ENCODE measurements around the gene MAL.

Gene MAL

GRCh38 chr2:95016616-95017015 lies 8.9 kb upstream of the MAL start:
- DNase-seq (ENCODE audit: low read depth) = no peak

DNA sequence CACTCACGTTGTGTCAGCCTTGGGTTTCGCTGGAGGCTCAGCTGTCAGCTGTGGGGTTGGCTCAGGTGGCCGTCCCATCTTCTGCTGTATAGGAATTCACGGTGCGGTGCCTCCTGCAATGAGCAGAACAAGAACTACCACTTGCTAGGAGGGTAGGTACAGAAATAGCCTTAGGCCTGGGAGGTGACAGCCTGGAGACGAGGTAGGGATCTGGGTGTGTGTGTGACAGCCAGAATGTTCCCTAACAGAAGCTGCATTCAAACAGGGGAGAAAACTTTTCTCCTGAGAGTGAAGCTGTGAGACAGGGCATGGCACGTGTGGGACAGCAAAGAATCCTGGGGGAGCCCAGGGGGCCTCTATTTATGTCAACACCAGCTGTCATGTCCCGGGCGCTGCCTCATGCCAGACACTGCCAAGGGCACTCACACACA lies 8.4 kb upstream of the MAL start:
- DNase-seq (ENCODE audit: low read depth) = no peak

DNA sequence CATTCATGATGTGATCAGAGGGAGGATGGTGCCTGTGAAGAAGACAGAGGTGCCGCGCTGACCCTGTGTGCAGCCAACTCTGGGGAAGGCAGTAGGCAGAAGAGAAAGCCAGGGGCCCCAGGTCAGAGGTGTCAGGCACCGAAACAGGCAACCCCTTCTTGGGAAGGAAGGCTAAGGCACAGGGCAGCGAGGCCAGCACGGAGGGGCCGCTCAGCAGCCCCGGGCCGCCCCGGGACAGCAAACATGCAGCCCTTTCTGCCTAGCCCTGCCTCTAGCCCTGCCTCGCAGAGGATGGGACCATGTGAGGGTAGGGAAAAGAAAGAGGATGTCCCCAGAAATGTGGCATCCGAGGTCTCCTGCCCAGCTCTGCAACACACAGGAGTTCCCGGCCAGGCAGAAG lies 7.7 kb upstream of the MAL start:
- no peak for DNase-seq (ENCODE audit: low read depth)

DNA sequence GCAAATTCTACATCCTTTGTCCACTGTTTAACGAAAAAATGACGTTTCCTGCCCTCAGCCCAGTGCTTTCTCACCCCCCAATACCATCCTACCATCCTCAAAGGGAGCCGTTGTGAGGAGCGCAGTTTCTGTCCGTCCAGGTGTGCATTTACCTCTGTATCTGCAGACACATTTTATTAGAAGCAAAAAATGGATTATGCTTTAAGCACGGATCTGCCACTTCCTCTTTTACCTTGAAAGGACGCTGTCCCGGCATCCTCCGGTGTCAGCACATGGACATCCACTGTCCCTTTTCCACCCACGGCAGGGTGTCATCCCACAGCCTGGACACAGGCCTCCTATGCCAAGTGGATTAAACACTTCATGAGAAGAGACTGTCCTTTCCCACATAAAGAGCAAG lies 7.2 kb upstream of the MAL start:
- DNase-seq (ENCODE audit: low read depth) = no peak

DNA sequence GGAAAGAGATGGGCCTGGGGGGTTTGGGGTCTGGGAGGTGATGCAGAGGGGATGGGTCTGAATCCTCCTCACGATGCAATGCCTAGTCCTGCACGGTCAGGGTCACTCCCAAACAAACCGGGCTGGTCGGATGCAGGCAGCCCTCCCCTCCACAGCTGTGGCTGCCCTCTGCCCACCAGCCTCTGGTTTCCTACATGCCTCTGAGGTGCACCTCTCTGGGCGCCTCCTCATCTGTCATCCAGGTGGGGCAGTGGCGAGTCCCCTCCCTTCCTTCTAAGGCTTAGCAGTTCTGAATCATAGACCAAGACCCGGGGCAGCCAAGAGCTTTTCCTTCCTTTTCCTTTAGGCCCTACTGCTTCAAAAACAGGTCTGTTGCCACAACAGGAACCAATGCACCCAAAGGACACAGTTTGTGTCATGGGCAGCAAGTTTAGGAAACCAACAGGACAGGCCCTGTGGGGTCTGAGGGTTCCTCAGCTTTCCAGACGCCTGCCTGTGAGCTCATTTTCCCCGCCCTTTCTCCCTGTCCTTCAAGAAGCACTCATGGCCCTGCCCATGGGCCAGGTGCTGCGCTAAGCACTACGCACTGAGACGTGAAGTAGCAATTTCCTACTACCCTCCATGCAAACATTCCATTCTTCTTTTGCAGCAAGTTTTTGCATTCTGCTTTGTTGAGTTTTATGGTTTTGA lies 6.5 kb upstream of the MAL start:
- no peak for DNase-seq (ENCODE audit: low read depth)

- no peak for DNase-seq (ENCODE audit: low read depth)
Observed at GRCh38 chr2:95019572-95019971, 5.9 kb upstream of the MAL start.

DNA sequence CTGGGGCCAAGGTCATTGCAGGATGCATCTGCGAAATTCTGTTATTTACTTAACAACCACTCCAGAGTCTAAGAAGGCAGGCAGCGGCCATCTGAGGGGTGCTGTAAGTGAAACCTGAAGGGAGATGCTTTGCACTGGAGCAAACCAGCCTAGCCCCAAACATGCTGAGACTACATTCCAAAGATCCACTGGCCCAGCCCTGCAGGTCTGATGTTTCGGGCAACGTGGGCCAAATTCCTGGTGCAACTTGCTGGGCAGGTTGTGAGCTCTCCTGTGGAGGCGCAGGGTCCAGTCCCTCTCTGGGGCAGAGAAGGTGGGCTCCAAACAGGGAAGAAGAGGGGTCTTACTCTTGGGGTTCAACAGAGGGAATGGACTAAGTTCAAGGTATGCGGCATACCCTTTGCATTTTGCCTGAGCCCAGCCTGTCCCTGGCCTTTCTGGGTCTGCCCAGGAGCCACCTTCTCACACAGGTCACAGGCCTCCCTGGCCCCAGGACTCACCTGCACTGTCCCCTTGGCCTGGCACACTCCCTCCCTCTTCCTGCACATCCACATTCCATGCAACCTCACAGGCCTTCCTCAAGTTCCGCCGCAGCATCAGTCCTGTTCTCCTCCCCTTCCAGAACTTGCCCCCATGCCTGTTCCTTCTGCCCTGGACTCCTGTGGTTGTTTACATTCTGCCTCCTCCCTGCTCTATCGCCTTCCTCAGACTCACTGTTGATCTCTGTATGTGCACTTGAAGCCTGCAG lies 5.1 kb upstream of the MAL start:
- DNase-seq (ENCODE audit: low read depth) = no peak

GRCh38 chr2:95021023-95021416 lies 4.5 kb upstream of the MAL start:
- DNase-seq (ENCODE audit: low read depth) = no peak

GRCh38 chr2:95021847-95022246 lies 3.7 kb upstream of the MAL start:
- no peak for DNase-seq (ENCODE audit: low read depth)

DNA sequence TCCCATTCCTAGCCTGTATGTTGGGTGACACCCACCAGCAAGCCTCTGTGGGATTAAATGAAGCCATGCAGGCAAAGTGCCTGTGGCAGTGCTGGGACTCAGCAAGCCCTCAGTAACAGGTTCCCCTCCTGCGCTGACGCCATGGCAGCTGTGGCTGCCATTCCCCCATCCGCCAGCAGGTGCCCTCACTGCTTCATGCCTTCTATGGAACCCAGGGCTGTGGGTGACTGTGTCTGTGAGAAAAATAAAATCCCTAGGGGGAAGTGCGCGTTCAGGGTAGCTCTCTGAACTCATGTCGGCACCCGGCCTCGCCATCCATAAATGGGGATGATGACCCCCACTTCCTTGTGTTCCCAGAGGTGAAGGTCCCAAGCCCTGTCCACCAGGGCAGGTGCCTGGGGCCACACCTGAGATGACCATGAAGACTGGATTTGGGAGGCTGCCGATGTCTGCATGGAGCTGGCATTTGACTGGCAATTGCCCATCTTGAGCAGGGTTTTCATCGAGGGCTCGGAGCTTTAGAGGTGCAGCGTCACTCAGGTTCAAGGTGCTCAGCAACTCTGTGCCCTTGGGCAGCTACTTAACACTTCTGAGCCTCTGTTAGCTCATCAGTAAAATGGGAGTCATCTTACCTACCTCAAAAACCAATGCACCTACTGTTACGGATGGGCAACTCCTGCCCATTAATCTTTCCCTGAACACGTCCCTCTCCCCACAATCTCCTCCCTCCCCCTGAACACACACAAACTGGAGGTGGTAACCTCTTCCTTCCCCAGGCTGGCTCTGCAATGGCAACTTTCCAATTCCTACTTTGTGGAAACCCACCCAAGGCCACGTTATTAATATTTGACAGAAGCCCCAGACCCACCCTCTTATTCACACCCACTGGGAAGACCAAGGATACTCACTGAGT lies 2.9 kb upstream of the MAL start:
- DNase-seq (ENCODE audit: low read depth) = peak; percentile 69

DNA sequence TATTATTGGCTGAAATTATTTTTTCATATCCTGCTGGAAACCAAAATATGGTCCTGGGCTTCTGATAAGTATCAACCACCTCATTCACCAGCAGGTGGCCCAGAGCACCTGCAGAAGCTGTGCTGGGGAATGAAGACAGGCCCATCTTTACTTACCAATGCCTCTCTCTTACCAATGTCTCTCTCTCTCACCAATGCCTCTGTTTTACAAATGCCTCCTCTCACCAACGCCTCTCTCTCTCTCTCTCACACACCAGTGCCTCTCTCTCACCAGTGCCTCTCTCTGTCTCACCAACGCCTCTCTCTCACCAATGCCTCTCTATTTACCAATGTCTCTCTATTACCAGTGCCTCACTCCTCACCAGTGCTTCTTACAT lies 2.3 kb upstream of the MAL start:
- DNase-seq (ENCODE audit: low read depth) = peak; percentile 17

DNA sequence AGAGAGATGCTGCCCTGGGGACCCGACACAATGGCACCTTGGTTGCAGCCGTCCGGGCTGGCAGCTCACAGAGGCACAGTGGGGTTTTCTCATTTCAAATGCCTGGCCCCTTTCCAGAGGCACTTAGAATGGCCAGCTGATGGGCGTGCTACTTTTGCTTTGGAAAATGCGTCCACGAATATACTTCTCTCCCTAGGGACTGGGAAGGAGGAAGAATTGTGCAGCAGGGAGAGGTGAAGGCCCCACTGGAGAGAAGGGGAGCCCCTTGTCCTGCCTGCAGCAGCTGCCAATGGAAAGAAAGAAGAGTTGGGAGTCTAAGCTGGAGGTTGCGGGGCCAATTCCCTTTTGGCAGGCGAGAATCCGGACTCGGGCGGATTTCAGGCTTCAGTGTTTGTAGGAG lies 1.1 kb upstream of the MAL start:
- DNase-seq (ENCODE audit: low read depth) = no peak

DNA sequence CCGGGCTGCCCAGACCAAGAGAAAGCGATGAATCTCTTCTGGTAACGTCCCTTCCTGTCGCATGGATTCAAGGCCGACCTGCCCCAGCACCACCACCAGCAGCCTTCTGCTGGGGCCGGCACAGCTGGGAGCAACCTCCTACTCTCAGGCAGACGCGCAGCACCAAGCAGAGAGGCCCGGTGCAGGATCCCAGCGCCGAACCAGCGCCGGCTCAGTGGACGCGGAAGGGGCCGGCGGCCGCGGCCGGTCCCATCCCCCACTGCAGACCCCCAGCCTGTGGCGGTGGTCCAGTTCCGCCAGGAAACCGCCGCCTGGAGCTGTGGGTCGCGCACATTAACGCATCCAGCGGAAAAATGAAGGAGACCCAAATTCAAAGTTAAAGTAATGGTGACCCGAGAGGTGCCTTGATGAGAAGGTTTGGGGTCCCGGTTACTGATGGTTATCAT lies 525 bp upstream of the MAL start:
- no peak for DNase-seq (ENCODE audit: low read depth)

DNA sequence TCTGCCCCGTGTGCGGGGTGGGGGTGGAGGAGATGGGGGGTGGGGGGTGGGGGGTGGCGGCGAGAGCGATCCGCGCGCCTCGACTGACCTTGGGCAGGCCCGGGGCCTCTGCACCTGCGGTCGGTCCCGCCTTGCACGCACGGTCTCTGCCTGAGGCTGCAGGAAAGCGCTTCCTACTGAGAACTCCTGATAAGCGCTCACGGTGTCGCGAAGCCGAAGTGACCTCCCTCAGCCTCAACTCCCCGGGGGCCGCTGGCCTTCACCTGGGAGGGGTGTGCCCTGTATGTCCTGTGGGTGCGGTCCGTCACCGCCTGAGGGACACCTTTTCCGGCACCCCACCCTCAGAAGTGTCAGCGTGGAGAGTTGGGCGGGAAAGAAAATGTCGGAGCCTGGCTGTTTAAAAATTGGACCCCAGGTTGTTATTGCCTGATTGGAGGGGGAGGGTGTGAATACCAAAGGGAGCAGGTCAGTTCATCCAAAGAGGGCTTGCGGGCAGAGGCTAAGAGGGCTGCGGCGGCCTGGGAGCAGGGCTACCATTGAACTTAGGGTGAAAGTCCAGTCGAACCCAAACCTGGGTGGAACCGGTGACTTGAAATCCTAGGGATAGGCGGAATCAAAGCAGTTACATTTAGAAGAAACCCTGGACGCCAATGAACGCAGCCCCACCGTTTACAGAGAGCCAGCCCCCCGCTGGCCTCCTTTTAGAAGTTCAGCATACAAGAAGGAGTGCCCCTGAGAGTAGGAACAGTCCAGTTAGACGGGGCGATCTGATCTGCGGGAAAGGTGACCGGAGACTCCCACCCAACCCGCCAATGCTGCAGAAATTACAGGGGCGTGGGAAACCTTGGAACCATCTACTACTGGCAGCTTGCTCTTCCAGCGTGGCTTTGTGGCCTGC lies 1.2 kb downstream of the MAL start:
- no peak for DNase-seq (ENCODE audit: low read depth)

DNA sequence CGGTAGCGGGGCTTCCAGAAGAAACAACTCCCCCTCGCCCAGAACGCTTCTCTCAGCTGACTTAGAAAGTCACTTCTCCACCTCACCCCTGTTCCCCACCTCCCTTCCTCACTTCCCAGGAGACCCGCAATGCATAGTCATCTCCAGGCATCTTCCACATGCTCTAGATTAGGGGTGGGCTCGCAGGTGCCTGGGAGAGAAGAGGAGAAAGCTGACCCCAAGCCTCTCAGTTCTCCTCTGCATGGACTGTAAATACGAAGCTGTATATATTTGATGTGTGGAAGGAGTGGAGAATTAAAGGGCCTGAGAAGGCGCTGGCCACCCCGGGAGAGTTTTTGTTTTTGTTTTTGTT lies 1.8 kb downstream of the MAL start:
- DNase-seq (ENCODE audit: low read depth) = no peak

DNA sequence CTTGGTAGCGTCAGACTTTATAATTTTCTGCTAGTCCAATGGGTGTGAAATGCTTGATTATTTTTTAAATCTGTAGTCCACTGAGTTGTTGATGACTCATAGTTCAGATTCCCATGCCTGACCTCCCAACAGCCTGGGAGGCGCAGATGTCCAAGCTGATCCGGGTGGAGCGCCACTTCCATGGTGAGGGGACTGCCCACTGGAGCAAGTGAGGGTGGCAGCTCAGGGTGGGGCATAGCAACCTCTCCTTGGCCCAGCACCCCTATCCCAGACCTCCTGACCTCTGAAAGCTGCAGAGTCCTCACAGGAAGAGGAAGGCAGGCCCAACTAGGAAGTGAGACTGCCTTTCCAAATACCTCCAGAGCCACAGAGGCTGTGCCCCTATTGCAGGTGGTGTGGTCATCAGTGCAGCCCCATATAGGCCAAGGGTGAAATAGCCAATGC lies 4.4 kb downstream of the MAL start:
- DNase-seq (ENCODE audit: low read depth) = no peak

DNA sequence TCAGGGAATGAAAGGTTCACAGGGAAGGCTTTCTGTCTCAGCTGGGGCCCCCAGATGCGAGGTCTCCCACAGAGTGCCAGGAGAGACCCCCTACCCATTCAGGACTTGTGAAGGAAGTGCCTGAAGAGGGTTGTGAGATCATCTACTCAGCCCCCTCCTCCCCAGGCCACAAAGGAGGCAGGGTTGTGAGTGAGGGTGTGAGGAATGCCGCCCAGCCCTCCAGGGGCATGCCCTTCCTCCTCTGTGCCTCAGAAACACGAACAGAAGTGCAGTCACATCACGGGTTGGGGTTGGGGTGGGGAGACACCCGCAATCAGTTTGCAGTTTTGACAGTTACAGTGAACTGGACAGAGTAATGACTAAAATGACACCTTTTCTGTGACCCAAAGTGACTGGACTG lies 5.0 kb downstream of the MAL start:
- DNase-seq (ENCODE audit: low read depth) = no peak

DNA sequence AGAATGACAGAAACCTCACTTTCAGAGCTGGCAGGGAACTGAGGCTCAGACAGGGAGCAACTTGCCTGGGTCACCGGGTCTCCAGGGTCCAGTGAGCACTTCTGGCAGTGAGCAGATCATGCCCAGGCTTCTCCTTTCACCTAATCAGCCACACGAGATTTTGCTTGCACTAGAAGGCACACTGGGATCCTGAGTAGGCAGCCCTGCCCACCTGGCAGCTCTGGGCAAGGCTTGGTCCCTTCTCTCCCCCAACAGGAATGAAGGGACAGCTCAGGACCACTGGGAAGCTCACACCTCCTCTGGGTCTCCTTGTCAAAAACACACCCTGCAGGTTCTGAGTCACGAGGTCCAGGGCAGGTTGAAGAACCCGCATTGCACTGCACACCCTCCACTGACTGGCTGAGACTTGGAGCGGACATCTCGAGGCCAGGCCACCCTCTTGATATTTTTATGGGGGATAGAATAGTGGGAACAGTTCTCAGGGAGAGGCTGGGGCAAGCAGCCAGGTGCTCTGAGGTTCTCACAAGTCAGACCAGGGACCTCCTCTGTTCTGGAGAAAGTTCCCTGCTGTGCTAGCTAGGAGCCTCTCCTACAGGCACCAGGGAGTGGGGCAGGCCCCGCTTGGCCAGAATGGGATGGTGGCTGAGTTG lies 5.7 kb downstream of the MAL start:
- no peak for DNase-seq (ENCODE audit: low read depth)

DNA sequence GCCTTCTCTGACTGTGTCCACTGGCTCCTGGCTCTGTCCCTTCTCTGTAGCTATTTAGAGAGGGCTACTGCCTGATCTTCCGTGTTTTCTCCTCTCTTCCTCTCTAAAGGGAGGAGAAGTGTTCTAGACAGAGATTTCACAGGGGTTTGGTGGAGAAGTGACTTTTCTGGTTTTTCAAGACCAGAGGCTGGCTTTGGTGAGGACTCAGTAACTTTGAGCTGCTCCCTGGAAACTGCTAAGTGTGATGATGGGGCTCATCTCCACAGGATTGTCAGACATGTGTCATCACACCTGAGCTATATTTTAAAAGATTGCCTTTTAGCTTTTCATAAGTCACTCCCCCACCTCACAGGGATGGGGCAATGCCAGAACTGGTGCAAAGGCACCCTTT lies 6.2 kb downstream of the MAL start:
- DNase-seq (ENCODE audit: low read depth) = no peak

- DNase-seq (ENCODE audit: low read depth) = no peak
Observed at GRCh38 chr2:95032341-95032740, 6.8 kb downstream of the MAL start.

- no peak for DNase-seq (ENCODE audit: low read depth)
Observed at GRCh38 chr2:95032868-95033603, 7.5 kb downstream of the MAL start.

Measured in activated gamma-delta T cell treated with anti-CD3 and anti-CD28 coated beads, Interleukin-2, amount 50 U/mL, for 16 hours (primary cell).